ENCODE data around the gene MAP1LC3C. TPM values are rescaled to one million over a fixed set of nuclear protein-coding genes. Genes with fewer than 3 reads are reported as not detected.

Gene MAP1LC3C
- total and polyA plus RNA-seq, 9 donors = 0.67 to 6.1 (median 2.0) TPM

DNA sequence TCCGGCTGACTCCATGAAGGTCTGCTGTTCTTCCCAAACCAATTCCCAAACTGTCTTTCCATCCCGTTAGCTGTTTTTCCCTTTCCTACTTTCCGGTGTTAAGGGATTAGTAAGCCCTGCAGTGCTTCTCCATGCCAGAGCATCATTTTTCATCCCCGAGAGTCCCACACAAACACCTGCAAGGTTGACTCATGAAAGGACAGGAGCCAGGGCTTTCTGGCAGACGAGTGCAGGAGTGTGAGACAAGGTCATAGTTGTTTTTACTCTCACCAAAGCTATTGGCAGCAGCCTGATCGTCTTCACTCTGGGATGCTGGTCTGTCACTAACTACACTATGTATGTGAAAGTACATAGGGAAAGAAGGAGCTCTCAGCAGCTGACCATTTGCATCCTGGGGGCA, 51.5 kb downstream of the MAP1LC3C start:
- H3K4me1 ChIP-seq (ENCODE audit: insufficient read depth) = no peaks in the 10 kb centered on the region
- WGBS, 3 donors = 35 to 40% (median 35%) methylated on average over 6 of the region's 6 CpGs
- H3K27me3 ChIP-seq = no peaks in the 10 kb centered on the region
- H3K9me3 ChIP-seq = no peaks in the 10 kb centered on the region
- no peak overlapping the region for H3K27ac ChIP-seq
- no peaks in the 10 kb centered on the region for H3K36me3 ChIP-seq
- TF ChIP-seq CTCF (IDR thresholded peaks at IDR 0.05) (no peak), POLR2A (IDR thresholded peaks at IDR 0.05) (no peak), EP300 (IDR thresholded peaks at IDR 0.05) (no peak)
- intact Hi-C loops (cut with DNase I) = no loop called here
- H3K4me3 ChIP-seq = no peak overlapping the region
- no peak for DNase-seq

Other genes starting within 250 kb of the MAP1LC3C start
- gene EXO1, start 150.9 kb downstream of the MAP1LC3C start, total RNA-seq = 1 to 10 TPM in 1 of 7 donors, under 1 TPM in 6; 0.12 to 1.3 (median 0.75) TPM
- under 1 TPM; 0.15 to 0.52 TPM for gene EXO1, start 150.9 kb downstream of the MAP1LC3C start, polyA plus RNA-seq
- not detected for gene BECN2, start 41.3 kb downstream of the MAP1LC3C start, total RNA-seq
- not detected for gene BECN2, start 41.3 kb downstream of the MAP1LC3C start, polyA plus RNA-seq